ENCODE measurements around the gene SPATA7.

The SPATA7 gene

DNA sequence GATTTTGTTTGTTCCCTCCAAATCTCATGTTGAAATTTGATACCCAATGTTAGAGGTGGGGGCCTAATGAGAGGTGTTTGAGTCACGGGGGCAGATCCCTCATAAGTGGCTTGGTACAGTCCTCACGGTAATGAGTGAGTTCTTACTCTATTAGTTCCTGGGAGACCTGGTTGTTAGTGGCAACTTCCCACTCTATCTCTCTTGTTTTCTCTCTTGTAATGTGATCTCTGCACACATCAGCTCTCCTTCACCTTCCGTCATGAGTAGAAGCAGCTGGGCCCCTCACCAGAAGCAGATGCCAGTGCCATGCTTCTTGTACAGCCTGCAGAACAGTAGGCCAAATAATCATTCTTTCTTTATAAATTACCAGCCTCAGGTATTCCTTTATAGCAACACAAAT is 32.8 kb upstream of the SPATA7 start:
- in situ Hi-C loops (cut with MboI; ENCODE audit: low sequenced_read_pairs, unreplicated experiment): no loop called here
- TF ChIP-seq, protein P1, sequence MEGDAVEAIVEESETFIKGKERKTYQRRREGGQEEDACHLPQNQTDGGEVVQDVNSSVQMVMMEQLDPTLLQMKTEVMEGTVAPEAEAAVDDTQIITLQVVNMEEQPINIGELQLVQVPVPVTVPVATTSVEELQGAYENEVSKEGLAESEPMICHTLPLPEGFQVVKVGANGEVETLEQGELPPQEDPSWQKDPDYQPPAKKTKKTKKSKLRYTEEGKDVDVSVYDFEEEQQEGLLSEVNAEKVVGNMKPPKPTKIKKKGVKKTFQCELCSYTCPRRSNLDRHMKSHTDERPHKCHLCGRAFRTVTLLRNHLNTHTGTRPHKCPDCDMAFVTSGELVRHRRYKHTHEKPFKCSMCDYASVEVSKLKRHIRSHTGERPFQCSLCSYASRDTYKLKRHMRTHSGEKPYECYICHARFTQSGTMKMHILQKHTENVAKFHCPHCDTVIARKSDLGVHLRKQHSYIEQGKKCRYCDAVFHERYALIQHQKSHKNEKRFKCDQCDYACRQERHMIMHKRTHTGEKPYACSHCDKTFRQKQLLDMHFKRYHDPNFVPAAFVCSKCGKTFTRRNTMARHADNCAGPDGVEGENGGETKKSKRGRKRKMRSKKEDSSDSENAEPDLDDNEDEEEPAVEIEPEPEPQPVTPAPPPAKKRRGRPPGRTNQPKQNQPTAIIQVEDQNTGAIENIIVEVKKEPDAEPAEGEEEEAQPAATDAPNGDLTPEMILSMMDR (IDR thresholded peaks at IDR 0.05; ENCODE audit: borderline replicate concordance, control extremely low read depth, extremely low read depth, insufficient read depth, missing control alignments): no peak
- no peak for DNase-seq (ENCODE audit: low spot score)

GRCh38 chr14:88354358-88354757 is 31.1 kb upstream of the SPATA7 start:
- in situ Hi-C loops (cut with MboI; ENCODE audit: low sequenced_read_pairs, unreplicated experiment): no loop called here
- TF ChIP-seq, protein P1 (IDR thresholded peaks at IDR 0.05; ENCODE audit: borderline replicate concordance, control extremely low read depth, extremely low read depth, insufficient read depth, missing control alignments): no peak
- DNase-seq (ENCODE audit: low spot score): no peak

DNA sequence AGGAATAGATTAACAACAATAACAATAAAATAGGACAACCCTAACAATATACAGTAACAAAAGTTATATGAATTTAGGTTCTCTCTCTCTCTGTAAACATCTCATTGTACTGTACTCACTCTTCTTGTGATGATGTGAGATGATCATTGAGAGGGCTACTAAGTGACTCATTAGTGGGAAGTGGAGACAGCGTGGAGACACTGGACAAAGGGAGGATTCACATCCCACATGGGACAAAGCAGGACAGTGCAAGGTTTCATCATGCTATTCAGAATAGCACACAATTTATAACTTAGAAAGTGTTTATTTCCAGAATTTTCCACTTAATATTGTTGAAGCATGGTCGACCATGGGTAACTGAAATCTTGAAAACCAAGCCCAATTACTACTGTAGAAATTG is 26.0 kb upstream of the SPATA7 start:
- DNase-seq (ENCODE audit: low spot score): no peak
- TF ChIP-seq, protein P1 (IDR thresholded peaks at IDR 0.05; ENCODE audit: borderline replicate concordance, control extremely low read depth, extremely low read depth, insufficient read depth, missing control alignments): no peak
- in situ Hi-C loops (cut with MboI; ENCODE audit: low sequenced_read_pairs, unreplicated experiment): no loop called here

GRCh38 chr14:88363644-88364043 is 21.8 kb upstream of the SPATA7 start:
- no peak for DNase-seq (ENCODE audit: low spot score)
- in situ Hi-C loops (cut with MboI; ENCODE audit: low sequenced_read_pairs, unreplicated experiment): no loop called here
- TF ChIP-seq, protein P1 (IDR thresholded peaks at IDR 0.05; ENCODE audit: borderline replicate concordance, control extremely low read depth, extremely low read depth, insufficient read depth, missing control alignments): no peak

DNA sequence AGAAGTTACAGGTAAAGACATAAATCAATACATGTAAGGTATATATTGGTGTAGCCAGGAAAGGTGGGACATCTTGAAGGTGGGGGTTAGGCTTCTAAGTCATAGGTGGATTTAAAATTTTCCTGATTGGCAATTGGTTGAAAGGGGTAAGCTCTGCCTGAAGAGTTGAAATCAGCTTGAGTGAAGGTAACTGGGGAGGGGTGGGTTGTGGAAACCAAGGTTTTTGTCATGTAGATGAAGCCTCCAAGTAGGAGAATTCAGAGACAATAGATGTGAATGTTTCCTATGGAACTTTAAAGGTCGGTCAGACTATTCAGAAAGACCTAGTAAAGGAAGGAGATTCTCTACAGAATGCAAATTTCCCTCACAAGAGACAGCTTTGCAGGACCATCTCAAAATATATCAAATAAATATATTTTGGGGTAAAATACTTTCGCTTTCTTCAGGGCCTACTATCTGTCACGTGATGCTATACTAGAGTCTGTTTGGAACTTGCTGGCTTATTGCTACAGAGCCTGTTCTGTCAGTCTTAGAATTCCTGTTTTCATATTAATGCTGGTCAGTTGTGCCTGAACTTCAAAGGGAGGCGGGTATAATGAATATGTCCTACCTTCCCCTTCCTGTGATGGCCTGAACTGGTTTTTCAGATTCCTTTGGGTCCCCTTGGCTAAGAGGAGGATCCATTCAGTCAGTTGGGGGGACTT is 20.6 kb upstream of the SPATA7 start:
- in situ Hi-C loops (cut with MboI; ENCODE audit: low sequenced_read_pairs, unreplicated experiment): no loop called here

GRCh38 chr14:88369496-88369895 is 16.0 kb upstream of the SPATA7 start:
- in situ Hi-C loops (cut with MboI; ENCODE audit: low sequenced_read_pairs, unreplicated experiment): no loop called here
- DNase-seq (ENCODE audit: low spot score): no peak

More for the DNA sequence above, 20.6 kb upstream of the SPATA7 start:
- DNase-seq (ENCODE audit: low spot score): no peak
- TF ChIP-seq, protein P1 (IDR thresholded peaks at IDR 0.05; ENCODE audit: borderline replicate concordance, control extremely low read depth, extremely low read depth, insufficient read depth, missing control alignments): no peak

More at GRCh38 chr14:88369496-88369895, 16.0 kb upstream of the SPATA7 start:
- TF ChIP-seq, protein P1 (IDR thresholded peaks at IDR 0.05; ENCODE audit: borderline replicate concordance, control extremely low read depth, extremely low read depth, insufficient read depth, missing control alignments): no peak

Measured in GM13976 (cell line).